NCI-H345 treated with DMSO at 0.1 percent for 48 hours (cell line): ENCODE results near the gene HTR1D.

Experiments used
- DNase-seq: peaks from one replicate; lab custom pipeline; 2025; ENCODE audit not compliant: unreplicated experiment; lab: John Stamatoyannopoulos, UW

The HTR1D gene

DNA sequence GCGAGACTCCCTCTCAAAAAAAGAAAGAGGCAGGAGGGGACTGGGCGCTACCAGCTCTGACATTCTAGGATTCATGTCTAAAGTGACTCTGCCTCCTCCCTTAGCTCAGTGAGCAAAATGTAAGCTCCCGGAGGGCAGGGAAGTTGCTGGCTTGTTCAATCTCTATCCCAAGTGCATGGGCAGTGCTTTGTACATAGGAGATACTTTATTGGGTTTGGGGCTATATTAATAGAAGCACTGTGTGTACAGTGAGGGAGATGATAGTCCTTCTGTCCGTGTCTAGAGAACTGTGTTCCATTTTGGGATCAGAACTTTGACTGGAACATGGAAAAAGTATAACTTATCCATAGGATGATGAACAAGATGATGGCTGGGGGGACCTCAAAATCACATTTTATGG is 31.9 kb downstream of the HTR1D start:
- no peak for DNase-seq

DNA sequence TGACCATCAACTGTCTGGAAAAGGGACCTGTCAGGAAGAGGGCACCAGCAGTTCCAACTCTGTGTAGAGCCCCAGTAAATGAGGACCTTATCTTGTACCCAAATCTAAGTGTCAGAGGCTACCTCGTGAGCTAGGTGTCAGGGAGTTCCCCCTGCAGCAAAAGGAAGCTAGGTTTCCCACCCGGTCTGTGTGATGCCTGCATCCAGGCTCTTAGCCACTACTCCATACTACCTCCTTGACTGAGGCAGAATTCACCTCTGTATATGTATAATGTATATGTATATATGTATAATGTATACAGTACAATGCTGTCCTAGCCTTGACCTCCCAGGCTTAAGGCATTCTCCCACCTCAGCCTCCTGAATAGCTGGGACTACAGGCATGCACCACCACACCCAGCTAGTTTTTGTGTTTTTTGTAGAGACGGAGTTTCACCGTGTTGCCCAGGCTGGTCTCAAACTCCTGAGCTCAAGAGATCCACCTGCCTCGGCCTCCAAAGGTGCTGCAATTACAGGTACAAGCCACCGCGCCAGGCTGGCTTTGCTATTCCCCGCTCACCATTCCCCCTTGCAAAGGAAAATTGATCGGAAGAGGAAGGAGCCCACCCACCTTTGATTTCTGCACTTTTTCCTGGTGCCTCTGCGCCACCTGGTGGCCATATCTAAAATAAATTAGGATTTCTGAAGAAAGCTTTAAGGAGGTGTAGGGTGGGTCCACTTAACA is 32.9 kb downstream of the HTR1D start:
- DNase-seq = peak; percentile 38

DNA sequence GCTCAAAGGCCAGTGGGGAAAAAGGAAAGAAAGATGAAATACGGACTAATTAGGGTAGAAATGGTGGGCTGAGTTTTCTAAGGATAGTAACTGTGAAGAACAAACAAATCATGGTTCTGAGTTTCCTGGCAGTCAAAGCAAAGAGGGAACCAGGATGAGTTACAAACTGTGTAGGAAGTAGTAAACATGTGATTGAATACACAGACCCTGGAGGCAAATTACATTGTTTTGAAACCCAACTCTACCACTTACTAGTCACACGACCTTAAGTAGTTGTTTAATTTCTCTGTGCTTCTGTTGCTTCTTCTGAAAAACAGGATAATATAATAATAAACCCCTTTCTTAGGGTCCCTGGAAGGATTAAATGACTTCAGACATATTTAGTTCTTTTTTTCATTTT is 37.4 kb downstream of the HTR1D start:
- DNase-seq = no peak

DNA sequence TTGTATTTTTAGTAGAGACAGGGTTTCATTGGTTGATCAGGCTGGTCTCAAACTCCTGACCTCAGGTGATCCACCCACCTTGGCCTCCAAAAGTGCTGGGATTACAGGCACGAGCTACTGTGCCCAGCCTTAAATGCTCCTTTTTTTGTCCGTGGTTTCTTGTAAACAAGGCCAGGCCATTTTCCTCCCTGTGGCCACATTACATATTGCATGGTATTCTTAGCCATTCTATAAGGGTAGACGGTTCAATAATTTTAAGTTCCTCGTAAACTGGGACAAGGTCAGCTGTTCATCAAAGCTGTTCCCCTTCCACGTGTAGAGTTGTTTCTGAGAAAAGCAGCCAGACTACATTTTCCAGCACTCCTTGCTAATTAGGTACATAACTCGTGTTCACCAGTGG is 38.4 kb downstream of the HTR1D start:
- DNase-seq = no peak

DNA sequence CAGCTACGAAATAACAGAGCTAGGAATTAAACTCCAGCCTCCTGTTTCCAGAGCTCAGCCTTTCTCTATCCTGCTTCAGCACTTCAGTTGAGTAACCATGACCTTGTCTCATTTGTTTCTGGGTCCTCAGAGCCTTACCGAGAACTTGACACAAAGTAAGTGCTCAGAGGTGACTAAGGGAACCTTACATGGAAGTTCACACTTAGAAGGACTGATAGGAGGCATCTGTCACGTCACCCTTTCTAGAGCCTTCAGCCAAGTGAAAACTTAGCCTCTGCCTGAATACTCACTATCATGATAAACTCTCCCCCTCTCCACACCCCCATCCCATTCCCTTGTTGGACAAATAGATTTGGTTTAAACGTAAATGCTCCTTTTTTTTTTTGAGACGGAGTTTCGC is 38.9 kb downstream of the HTR1D start:
- DNase-seq = no peak

DNA sequence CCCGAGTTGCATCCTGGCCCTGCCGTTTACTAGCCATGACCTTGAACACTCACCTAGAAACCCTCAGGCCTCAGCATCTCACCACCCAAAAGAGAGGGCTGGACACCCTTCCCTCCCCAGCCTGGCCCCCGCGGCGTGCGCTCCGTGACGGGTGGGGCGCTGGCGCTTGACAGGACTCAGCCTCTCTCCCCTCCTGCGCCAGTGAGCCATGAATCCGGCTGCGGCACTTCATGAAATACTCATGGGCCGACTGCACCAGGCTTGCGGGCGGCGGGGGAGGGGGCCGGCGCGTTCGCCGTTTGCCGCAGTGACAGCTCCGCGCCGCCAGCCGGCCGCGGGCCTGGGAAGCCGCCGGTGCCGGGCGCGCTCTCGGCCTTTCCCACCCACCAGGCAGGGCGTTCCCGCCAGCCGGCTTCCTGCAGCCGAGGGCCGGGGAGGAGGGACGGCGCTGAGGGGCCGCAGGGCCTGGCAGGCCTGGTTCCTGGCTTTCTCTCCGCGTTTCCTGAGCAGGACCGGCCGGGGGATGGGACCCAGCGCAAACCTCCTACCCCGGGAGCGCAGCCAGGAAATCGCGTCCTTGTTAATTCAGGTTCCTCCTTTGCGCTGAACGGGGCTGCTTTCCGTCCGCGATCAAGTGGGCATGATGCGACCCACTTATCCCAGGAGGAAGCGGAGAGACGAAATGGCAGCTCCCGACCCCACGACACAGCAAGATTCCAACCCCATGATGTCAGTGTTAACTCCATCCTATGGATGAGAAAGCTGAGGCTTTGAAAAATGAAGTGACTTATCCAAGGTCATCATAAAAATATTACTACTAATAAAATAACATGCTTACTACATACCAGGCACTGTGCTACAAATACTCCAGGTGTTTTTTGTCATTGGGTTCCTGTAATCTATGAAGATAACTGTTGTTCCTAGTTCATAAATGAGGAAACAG is 39.6 kb downstream of the HTR1D start:
- no peak for DNase-seq

DNA sequence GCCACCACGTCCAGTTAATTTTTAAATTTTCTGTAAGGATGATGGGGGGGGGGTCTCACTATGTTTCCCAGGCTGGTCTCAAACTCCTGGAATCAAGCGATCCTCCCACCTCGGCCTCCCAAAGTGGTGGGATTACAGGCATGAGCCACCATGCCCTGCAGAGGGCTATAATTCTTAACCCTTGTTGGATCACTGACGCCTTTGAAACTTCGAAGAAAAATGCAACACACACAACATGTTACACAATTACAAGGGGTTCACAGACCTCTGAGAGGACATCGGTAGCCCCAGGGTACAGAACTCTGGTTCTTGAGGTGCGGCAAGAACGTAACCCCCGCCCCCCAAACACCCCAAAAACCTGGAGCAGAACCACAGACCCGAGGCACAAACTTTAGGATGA is 40.3 kb downstream of the HTR1D start:
- DNase-seq = no peak

DNA sequence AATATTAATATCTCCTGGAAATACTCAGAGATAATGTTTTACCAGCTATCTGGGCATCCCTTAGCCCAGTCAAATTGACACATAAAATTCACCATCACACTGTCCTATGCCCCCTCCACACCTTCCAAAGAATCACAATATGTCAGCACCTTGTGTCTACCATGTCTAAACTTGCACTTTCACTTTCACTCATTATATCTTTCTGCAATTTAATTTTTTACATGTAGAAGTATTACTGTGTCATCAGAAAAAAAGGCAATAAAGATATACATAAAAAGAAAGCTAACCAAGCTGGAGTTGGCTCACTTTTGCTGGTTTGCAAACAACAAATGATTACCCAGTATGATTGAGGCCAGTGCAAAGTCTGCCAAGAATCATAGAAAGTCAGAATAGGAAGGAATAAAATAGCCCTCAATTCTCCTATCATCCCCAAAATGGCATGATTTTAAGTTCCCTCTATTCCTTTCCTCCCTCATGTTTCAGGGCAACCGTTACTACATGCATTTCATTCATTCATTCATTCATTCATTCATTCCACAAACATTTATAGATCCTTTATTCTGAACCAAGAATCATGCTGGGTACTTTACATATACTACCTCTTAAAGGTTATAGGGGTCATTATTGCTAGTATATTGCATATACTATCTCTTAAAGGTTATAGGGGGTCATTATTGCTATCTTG is 42.7 kb downstream of the HTR1D start:
- DNase-seq = no peak

DNA sequence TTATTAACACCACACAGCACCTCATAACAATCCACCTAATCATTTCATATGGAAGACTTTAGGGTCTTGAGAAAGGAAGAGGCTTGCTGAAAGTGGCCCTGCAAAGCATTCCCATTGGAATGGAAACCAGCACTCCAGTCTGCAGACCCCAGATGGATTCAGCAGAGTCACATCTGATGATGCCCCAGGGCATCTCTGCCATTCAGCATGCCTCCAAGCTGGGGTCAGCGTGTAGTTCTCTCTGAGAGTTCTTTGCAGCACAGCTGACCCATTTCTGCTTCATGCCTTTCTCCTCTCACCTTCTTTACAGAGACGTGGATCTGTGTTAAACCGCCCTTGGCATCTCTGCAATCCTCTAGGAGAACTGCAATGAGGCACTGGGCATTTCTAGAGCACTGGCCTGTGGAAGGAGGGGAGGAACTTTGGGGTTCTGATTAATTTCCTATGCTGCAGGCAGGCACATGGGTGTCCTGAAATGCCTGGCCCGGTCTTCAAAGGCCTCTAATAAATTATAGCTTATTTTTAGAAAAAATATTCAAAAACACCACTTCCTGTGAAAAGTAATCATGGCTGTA is 46.0 kb downstream of the HTR1D start:
- DNase-seq = no peak

DNA sequence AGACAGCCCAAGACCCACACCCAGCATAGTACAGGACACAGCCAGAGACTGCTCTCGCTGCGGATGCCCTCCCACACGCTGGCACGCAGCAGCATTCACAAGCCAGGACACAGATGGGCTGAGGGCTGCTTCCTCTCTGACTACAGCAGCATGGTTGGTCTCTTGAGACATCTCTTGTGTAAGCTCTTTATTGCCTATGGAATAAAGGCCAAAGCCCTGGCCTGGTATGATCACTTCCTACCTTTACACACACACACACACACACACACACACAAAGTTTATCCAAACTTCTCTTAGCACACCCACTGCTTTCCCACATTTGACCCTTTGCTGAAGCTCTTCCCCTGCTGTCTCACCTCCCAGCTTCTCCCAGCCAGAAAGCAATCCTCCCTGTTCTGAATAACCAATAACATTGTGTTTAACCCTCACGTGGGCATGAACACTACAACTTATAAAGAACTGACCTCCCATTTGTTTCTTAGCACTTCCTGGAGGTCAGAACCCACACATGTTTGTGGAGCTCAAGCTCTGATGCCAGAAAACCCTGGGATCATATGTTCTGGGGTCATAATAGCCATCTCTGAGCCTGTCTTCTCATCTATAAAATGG is 47.5 kb downstream of the HTR1D start:
- no peak for DNase-seq

DNA sequence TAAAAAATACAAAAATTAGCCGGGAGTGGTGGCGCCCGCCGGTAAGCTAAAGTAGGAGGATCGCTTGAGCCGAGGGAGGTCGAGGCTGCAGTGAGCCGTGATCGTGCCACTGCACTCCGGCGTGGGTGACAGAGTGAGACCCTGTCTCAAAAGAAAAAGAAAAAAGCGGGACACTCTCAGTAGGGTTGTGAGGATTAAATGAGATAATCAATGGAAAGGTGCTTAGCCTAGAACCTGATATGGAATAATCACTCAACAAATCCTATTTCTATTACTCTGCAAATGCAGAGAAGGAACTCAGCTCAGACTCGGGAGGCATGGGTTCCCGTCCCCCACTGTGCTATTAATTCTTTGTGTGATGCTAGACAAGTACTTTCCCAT is 48.1 kb downstream of the HTR1D start:
- no peak for DNase-seq

DNA sequence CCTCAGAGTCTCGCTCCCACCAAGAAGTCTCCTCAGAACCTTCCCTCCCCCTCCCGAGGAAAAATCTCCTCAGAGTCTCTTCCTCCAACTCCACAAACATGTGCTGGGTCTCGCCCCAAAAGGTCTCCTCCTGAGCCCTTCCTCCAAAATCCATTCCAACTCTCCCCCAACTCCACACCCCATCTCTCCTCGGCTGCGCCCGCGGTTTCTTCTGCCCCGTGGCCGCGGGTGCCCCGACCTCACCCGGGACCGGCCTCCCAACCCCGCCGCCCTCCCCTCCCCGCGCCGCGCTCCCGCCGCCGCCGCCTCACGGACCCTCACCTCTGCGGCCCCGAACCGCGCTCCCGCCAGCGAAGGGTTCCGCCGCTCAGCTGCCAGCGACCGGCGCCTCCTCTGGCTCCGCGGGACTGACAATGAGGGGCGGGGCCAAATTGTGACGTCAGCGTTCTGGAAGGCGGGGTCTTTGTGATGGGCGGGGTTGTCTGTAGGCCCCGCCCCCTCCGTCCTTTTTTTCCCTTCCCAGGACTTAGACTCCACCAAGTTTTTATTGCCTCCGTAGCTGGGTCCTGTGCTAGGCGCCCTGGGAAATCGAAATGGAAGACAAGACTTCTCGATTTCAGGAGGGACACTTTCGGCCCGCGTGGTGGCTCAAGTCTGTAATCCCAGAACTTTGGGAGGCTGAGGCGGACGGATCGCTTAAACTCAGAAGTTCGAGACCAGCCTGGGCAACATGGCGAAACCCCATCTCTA is 48.7 kb downstream of the HTR1D start, which contains the start of gene LUZP1:
Gene LUZP1, minus strand, starts transcription at position 412 of the 750 bp plus-strand sequence.
- DNase-seq = peak; percentile 32

DNA sequence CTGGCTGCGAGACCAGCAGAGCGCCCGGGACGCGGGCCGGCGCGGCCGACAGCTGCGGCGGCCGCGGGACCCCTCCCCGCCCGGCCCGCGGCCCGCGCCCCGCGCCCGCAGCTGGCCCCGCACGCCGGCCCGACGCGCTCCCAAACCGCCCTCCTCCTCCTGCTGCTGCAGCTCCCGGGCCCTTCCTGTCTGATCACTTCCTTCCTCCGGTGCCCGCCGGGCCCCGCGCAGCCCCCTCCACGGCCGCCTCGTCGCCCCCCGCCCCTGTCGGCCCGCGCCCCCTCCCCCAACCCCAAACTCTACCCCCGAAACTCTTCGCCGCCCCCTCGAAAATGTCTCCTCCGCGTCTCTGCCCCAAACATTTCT is 49.2 kb downstream of the HTR1D start:
- no peak for DNase-seq

DNA sequence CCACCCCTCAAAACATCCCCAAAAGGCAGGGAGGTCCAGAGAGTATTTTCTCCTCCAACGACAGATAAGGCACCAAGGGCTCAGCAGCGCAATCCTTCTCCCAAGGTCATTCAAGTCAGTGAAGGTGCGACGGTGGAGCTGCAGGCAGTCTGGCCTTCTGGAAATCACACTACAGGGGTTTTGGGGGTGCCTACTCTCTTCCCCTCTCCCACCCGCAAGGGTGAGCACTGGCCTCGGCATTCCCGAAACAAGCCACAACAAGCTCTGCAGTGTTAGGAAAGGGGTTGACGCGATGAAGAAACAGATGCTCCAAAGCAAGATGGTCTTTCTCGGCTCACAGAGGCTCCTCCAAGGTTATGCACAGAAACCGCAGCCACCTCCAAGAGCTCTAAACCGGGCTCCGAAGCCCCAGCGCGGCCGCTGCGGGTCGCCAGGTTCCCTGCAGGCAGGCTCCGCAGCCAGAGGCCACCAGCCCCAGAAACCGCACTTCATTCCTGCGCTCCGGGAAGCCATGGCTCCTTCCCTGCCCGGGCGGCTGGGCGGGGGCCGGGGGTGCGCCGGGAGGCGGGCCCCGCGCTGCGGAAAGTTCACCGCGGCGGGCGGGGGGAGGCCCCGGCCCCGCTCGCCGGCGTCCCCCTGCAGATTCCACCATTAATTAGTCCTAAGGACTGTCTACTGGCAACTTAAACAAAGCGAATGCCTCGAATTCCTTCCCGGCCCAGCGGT is 49.8 kb downstream of the HTR1D start:
- no peak for DNase-seq

DNA sequence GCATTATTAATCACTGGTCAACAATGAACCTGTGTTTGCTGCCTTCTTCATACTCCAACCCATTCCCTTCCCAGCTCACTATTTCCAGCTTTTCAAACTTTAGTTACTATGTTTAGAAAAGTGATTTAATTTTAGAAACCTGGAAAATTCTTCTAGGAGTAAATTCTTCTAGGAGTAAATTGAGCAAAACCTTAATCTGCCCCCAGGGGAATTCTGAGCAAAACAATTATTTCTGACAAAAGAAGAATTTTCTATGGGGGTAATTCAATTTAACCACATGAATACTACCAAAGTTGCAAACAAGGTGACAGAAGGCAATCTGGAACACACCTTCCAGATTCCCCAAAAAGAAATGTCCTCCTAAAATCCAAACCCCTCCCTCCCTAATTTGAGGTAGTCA is 50.4 kb downstream of the HTR1D start:
- no peak for DNase-seq

DNA sequence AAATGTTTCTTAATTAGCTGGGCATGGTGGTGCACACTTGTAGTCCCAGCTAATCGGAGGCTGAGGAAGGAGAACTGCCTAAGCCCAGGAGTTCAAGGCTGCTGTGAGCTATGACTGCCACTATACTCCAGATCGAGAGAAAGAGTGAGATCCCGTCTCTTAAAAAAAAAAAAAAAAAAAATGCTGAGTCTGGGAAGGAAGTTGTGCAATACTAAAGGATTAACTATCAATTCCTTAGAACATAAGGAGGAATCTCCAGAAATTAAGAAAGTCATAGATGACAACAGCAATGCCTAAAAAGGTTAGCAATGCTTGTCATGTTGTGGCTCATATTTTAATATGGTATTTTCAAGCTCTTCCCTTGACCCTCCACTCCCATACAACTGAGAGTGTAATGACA is 53.9 kb downstream of the HTR1D start:
- no peak for DNase-seq

DNA sequence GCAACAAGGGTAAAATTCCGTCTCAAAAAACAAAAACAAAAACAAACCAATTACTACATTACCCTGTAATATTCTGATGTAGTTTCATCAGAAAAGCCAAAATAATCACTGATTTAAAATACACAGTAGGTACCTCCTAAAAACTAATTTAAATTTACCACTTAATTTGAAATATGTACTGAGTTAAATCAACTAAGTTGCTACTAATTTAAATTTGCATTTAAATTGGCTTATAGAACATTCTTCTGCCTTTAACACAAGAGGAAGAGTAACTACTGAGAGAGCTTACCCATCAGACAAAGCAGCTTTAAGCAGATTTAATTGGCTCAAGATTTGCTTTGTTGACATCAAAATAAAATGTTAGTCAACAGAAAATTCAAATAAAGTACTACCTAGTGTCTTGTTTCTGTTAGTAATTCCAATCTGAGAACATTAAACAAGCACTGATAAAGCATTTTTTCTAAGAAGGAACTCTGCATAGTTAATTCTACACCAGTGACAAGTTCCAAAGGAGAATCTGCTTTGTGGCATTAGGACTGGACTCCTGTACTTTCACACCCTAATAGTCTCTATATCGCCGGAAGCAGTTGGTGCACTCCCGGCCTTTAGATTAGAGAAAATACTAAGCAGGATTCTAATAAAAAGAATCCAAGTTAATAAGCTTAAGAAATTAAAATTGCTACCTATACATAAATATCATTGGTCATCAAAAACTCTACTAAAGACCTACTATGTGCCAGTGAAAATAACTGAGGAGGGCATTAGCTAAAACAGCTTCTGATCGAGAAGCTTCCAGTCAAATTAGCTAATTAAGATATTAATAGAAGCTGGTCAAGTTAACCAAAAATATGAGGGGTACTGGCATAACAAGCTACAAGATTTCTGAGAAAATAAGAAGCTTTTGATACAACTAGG is 57.1 kb downstream of the HTR1D start:
- no peak for DNase-seq

DNA sequence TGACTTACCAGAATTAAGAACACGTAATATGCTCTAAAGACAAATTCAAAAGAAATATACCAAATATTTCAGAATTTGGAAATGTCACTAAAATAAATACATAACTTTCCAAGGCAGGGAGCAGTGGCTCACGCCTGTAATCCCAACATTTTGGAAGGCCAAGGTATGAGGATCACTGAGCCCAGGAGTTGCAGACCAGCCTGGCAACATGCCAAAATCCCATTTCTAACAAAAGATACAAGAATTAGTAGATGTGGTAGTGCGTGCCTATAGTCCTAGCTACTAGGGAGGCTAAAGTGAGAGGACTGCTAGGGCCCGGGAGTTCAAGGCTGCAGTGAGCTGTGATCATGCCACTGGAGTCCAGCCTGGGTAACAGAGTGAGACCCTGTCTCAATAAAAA is 60.4 kb downstream of the HTR1D start:
- no peak for DNase-seq
